ENCODE results near the gene IL17RA.

IL17RA gene

DNA sequence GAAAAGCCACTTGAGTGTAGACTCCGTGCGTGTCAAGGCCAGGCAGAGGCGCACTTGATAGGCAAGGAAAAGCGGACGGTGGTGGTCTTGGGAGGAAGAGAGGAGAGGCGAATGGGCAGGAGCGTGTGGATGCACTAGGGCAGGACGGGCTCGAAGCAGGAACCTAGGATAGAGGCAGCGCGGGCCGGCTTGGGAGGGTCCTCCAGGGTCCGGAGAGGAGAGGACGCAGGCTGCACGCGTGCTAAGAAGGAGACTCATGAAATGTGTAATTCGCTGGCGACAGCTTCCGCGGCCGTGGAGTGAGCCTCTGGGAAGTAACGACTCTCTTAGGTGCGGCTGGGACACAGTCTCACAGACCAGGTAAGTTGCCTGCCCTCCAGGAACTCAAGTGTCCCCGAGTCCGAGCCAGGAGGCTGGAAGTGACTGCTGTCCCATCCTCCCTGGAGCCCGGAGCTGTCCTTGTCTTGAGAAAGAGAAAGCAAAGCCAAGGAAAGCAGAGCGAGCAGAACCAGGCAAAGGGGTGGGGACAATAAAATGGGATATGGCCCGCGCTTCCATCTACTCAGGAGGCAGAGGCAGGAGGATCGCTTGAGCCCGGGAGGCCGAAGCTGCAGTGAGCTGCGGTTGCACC, 874 bp upstream of the IL17RA start:
- no peak for DNase-seq (ENCODE audit: low spot score)

DNA sequence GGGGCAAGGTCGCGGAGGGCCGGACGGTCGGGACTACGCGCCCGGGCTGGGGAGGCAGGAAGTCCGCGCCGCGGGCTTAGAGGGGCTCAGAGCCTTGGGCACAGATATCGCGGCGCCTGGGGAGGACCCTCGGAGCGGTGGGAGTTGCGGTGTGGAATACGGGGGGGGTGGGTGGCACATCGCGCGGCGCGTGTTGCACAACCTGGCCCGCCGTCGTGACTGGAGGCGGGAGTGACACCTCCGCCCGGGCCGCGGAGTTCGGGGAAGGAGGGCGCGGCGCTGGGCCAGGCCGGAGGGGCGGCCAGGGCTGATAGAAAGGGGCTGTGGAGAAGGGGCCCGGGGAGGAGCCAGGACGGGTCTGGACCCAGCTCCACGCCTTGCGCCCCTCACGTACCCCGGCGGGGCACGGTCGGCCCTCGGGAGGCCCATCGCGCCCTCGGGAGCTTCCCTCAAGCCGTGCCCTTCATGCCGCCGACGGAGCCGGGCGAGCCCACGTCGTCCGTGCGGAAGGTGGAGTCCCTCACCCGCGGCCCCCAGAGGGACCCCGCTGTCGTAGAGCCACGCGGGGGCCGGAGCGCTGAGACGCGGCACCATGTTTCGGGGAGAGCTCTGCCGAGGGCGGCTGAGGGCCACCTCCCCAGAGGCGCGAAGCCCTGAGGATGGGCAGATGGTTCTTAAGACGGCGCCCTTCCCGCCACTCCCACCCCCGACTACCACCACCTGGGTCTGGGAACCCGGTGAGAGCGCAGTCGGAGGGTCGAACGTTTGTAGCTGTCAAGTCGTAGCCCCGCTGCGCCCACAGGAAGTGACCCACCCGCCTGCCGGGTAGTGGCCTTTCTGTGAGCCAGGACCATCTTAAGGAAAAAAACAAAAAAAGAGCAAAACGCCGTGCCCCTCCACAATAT, 729 bp downstream of the IL17RA start:
- DNase-seq (ENCODE audit: low spot score): no peak

DNA sequence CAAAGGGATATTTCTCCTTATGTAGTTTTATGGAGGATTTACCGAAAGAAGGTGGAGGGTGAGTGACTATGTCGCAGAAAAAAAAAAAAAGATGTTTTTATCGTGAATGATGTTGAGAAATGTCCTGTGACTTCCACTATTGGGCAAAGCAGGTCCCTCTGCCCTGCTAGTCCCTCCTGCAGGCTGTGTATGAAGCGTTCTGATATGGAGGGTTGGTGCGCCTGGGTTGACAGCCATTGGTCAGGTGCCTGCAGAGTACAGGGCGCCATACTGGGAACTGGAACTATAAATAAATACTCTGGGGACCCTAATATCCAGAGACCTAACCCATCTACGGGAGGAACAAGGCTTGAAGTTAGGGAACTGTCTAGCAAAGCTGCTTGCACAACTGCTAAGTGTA, 1.5 kb downstream of the IL17RA start:
- no peak for DNase-seq (ENCODE audit: low spot score)

DNA sequence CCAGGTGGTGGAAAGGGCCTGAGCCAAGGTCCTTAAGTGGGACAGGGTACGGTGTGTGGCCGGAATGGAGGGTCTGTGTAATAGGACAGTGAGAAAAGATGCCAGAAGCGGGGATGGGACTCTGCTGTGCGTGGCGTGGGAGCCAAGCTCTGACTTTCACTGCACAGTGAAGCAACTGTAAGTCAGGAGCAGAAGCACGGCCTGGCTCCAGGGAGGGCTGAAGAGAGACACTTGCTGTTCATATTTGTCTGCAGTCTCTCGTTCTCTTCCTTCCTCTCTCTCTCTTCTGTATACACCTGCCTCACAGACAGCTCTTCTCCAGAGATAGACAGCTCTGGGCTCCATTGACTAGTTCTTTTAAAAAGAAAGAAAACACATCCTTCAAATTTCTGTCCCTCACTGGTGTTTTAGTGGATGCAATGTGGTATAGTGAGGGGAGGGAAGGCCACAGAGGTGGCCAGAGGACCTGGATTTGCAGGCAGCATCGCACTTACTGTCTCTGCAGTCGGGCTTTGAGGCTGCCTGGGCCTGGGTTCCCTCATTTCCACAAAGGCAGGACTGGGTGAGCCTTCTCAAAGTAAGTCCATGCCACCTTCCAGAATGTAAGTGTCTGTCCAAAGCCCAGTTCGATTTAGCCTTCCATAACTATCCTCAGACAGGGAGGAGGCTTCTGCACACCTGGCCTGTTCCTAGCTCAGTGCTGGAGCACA, 2.1 kb downstream of the IL17RA start:
- DNase-seq (ENCODE audit: low spot score): no peak

DNA sequence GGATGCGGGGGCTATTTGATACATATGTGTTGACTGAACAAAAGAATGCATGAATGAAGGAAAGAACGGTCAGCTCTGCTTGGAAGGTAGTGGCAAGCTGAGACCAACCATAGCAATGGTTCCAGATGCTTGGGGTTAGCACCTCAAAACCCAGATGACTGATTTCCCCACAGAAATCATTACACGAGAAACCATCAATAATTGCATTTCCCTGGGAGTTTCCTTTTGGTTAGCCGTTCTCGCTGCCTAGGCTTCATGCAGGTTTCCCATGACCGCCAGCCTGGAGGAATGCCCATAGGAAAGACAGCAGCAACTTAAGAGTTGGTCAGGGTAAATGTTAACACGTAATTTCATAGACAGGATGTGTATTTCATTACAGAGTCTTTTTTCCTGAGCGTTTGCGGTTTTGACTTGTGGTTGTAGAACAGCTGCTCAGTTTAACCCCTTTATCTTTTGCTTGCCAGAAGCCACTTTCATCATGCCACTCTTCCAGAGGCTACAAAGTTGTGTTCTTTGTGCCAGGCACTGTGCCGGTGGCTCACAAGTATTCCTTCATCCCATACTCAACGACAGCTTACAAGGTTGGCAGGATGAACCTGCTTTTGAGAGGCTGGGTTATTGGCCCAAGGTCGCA, 2.8 kb downstream of the IL17RA start:
- peak; percentile 63 for DNase-seq (ENCODE audit: low spot score)

DNA sequence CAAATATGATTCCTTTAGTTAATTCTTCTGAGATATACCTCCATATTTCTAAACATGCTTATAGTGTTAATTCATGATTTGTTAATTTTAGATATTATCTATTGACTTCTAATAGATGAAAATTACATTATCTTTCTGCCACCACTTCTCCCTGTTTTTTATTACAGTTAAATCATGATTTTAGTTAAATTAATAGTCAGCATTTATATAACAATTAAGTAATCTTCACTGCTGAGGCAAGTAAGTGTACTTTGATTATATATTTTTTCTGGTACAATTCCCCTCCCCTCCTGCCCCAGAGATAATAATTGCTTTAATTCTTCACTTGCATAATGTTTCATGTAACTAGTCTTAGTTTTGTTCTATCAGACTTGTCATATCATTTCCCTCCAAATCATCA, 5.8 kb downstream of the IL17RA start:
- DNase-seq (ENCODE audit: low spot score): no peak

DNA sequence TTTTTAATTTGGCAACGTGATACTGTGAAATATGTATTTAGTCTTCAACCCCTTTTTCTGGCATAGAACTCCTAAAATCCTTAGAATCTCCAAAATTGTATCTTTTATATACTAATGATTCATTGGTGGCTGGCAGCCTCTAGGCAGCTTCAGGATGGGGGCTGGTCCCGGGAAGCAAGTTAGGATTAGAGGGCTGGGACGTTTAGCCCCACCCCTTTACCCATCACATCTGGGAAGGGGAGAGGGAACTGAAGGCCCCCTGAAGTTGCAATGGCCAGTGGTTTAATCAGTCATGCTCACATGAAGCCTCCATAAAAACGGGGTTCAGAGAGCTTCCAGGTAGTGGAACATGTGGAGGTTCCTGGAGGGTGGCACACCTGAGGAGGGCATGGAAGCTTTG, 7.1 kb downstream of the IL17RA start:
- DNase-seq (ENCODE audit: low spot score): no peak

DNA sequence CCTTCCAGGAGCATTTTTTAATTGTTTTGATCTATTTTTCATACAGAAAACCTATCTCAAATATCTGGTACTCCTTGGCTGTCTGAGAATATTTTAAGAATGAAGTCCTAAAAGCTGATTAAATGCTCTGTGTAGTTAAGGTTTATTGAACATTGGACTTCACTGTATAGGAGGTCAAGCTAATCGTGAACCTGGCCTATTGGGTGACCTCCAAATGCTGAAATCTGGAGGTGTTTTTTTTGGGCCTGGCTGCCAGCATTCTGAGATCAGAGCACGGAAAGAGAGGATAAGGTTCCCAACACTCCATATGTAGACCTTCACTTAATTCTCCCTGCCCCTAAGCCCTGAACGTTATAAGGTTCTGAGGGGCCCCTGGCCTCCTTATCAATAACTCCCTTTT, 8.3 kb downstream of the IL17RA start:
- DNase-seq (ENCODE audit: low spot score): no peak

DNA sequence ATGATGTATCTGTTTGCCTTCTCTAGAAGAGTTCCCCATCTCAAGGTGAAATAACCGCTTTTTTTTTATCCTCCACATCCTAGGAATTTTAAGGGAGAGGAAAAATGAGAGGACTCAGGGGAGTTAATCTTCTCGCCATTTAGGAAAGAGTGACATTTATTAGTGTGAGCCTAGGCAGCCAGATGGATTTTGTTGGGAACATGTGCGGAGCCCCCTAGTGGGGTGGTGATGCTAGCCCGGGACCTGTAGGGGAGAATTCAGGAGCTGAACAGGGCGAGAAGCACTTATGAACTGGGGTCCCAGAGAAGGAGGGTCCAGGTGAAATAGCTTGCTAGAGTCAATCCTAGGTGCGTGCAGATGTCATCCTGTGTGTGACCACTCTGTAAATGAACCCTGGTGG, 10.7 kb downstream of the IL17RA start:
- DNase-seq (ENCODE audit: low spot score): no peak

DNA sequence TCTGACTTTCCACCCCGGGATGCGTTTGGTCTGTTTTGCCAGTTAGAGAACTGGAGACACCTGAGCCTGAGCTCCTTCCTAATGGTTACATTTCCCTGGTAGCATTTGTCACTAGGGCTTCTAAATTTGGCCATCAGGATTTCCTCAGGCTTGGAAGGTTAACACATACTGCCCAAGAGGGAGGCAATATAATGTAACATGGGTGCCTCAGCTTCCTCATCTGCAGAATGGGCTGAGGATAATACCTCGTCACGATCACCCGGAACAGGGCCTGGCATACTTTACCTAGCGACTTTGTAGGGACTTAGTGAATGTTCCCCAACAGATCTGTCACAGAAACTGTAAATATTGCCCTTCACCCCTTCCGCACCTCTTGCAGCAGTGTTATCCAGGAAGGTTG, 11.3 kb downstream of the IL17RA start:
- no peak for DNase-seq (ENCODE audit: low spot score)

DNA sequence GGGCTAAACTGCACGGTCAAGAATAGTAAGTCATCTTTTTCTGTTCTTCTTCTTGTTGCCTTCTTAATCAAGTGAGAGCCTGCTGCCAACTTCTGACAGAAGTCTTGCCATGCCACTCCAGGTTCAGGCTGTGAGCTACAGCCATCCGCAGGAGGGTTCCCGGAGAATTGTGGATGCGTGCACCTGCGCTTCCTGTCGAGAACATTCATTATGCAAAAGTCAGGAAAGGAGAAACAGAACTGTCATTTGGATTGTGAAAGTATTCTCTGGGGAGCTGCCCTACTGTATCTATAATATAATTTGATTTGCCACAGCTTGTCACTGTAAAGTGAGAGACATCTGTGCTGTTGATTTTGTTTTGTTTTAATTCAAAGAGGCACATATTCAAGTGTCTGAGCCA, 12.3 kb downstream of the IL17RA start:
- DNase-seq (ENCODE audit: low spot score): no peak

DNA sequence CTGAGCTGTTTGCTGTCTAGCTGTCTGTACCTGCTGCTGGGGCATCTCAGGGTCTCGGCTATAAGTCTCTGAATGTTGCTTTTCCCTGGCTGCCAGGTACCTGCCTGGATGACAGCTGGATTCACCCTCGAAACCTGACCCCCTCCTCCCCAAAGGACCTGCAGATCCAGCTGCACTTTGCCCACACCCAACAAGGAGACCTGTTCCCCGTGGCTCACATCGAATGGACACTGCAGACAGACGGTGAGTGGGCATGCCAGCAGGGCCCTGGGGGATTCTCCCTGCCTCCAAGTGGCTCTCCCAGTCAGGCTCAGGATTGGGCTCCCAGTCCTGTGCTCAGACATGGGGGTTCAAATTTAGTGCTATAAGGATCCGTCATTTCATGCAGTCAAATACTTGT, 12.9 kb downstream of the IL17RA start:
- no peak for DNase-seq (ENCODE audit: low spot score)

DNA sequence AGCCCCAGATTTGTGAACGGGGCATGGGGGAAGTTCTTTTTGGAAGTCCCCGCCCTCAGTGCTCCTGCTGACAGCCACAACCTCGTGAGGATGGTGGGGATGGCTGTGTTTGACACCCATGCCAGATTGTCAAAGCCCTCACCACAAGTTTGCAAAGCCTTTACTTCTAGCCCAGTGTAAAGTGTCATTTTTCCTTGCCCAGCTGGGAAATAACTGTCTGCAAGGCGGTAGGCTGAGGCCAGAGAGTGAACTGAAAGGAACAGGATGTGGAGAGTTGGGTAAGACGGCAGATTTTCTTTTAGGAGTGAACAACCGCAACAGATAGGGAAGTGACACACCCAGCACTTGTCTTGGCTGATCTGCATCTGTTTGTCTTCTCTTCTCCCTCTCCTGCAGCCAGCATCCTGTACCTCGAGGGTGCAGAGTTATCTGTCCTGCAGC, 13.6 kb downstream of the IL17RA start:
- DNase-seq (ENCODE audit: low spot score): peak; percentile 37

DNA sequence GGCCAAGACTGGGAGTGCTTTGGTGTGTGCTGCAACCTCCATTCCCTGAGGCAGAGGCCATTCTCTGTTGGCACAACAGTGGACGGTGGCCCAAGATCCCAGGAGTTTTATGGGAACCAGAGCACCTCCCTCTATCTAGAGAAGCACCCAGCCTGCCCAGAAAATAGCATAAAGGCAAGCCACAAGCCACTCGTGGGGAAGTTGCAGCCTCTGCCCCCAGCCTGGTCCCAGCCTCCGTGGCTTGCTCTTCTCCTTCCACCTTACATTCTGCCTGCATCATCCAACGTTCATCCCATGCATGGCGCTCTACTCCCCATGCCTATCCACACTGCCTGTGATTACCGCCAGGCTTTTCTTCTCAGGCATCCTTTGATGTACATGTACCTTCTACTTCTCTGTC, 15.8 kb downstream of the IL17RA start:
- DNase-seq (ENCODE audit: low spot score): no peak

DNA sequence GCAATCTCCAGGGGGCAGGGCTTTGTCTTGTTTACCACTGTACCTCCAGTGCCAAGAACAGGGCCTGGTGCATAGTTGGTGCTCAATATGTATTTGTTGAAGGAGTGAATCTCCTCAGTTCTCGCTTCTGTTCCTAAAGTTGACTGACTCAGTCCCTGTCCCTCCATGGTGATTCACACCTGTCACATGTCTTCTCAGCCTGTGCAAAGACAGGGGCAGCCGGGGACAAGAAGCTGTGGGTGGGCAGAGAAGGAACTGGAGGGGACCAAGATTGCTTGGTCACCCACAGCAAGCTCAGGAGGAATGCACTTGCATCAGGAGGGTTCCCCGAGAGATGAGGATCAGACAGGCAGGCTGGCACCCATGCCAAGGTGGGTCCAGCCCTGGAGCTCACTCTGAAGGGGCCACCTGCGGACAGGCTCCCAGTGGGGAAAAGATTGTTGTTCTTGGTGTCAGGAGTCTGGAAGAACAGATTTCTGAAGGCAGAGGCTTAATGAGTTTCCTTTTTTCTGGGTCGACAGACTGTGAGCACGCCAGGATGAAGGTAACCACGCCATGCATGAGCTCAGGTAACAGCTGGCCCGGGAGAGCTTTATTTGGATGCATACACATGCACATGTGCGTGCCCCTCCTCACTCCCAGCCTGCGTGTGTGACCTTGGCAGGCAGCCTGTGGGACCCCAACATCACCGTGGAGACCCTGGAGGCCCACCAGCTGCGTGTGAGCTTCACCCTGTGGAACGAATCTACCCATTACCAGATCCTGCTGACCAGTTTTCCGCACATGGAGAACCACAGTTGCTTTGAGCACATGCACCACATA, 16.9 kb downstream of the IL17RA start:
- no peak for DNase-seq (ENCODE audit: low spot score)

DNA sequence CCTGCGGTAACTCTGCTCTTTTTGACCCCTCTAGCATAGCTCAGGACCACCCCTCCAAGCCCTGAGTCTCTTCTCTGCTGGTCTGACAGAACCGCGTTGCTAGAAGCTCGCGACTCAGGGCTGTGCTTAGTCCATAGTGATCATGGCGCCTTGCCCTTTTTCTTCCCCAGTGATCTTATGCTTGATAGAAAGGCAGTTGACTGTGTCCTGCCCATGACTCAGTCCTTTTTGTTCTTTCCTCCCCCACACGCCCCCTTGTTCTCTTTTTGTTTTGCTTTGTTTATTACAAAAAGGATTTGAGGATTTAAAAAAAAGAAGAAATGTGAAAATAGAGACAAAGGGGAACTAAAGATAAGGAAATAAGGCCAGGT, 17.5 kb downstream of the IL17RA start:
- DNase-seq (ENCODE audit: low spot score): no peak

DNA sequence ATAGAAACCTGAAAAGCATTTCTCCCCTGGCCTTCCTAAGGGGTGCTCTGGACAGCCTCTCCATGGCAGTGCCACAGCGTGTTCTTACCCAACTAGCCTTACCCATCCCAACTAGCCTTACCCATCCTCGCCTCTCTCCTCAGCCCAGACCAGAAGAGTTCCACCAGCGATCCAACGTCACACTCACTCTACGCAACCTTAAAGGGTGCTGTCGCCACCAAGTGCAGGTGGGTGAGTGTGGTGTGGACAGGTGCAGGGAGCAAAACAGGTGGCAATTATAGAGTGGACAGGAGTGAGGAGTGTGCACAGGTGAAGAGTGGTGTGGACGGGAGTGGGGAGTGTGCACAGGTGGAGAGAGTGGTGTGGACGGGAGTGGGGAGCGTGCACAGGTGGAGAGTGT, 18.6 kb downstream of the IL17RA start:
- DNase-seq (ENCODE audit: low spot score): no peak

DNA sequence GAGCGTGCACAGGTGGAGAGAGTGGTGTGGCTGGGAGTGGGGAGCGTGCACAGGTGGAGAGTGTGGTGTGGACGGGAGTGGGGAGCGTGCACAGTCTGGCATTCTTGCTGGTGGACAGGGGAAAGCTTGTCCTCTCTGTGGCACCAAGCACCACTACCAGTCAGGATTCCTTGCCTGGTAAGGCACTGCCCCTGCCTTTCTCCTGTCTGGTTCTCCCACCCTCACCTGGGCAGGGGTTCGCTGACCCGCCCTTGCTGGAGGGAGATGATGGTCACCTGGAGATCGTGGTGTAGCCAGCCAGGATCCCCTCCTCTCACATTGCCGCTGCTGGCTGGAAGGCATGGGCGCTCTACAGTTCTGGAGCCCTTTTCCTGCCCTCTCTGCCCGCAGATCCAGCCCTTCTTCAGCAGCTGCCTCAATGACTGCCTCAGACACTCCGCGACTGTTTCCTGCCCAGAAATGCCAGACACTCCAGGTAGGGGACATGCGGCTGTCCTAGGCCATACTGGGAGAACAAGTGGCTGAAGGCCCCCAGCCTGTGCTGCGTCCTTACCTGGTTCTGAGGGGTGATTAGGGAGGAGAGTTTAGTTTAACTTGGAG, 19.6 kb downstream of the IL17RA start:
- no peak for DNase-seq (ENCODE audit: low spot score)

DNA sequence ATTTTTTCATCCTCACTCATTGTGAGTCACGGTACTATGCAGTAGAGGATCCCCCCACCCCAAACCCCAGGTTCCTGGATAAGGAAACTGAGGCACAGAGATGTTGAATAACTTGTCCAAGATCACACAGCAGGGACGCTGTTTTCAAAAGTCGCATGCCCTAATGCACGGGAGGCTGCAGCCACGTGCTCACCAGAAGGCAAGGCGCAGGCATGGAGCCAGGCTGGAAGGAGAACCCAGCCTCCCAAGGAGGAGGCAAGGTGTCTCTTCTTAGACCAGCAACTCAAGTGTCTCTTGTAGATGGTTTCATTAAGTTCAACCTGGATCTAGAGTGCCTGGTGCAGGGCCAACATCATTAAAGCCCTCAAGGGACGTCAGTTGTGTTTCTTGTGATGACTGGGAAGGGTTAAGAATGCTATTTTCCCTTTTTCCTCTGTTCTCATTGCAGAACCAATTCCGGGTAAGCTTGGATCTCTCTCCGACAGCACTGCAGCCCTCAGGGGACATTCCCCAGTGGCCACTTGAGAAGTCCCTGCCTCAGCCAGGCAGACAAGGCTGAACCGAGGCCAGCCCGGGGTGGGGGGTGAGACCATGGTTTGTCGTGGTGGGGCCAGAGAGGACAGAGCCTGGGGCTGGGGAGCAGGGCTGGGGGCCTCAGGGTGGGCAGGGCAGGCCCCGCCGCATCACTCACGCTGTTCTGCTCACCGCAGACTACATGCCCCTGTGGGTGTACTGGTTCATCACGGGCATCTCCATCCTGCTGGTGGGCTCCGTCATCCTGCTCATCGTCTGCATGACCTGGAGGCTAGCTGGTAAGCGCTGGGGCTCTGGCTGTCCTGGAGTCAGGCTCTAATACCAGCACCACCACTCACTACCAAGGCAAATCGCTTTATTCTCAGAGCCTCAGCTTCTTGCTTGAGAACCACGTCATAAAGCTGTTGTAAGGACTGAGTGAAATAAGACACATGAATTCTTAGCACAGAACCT, 20.6 kb downstream of the IL17RA start:
- DNase-seq (ENCODE audit: low spot score): no peak

DNA sequence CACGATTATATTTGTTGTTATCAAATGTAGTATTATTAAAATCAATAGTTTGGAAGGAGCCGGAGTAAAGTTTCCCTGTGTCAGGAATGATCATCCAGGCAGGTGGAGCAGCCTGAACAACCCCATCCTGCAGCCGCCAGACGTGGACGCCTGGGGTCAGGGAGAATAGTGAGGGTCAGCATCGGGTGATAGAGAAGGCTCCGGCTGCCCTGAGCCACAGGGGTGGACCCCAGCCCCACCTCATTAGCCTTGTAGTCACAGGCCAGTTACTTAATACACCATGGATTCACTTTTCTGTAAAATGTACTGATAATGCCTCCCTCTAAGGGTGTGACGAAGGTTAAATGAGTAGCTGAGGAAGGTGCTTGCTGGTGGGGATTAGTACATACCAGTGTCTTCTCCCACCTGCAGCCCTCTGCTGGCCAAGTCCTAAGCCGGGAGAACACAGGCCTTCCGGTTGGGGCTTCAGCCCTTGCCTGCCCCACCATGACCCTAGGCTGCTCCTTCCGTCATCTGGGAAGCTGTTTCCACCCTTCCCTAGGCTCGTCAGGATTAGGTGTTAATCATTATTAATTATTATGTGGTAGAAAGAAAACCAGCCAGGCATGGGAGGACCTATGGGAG, 21.5 kb downstream of the IL17RA start:
- no peak for DNase-seq (ENCODE audit: low spot score)

All from CD4-positive, alpha-beta T cell treated with Interleukin-2 at 100 ng/mL for 4 hours (primary cell).